Hindlimb muscle (tissue), 1 donor: Measurements from ENCODE around the gene RFX3. TPM values are rescaled to one million over a fixed set of nuclear protein-coding genes. Genes with fewer than 3 reads are reported as not detected.

Experiments
- DNase-seq: peaks from one replicate; pipeline ENCODE4 v3.0.0-alpha.2; 2013
- polyA plus RNA-seq: library from polyadenylated mRNA; unstranded; fragments of 120-200 nt; gene quantifications from one replicate; pipeline ENCODE4 v1.2.1, GENCODE V29; 2013; ENCODE audit not compliant: insufficient read length

Gene RFX3
- polyA plus RNA-seq, 1 donor, result 5.0 TPM

- DNase-seq, result no peak
Observed at GRCh38 chr9:3271157-3271556, 254.6 kb downstream of the RFX3 start.

GRCh38 chr9:3268223-3268622, 257.6 kb downstream of the RFX3 start:
- no peak for DNase-seq

- DNase-seq, result no peak
Observed at GRCh38 chr9:3263698-3264097, 262.1 kb downstream of the RFX3 start.

- no peak for DNase-seq
Observed at GRCh38 chr9:3262826-3263529, 262.8 kb downstream of the RFX3 start.

- DNase-seq, result no peak
Observed at GRCh38 chr9:3261484-3261883, 264.3 kb downstream of the RFX3 start.

- DNase-seq, result no peak
Observed at GRCh38 chr9:3256571-3257330, 269.1 kb downstream of the RFX3 start.

GRCh38 chr9:3251309-3251708, 274.5 kb downstream of the RFX3 start:
- no peak for DNase-seq

GRCh38 chr9:3250741-3251140, 275.1 kb downstream of the RFX3 start:
- DNase-seq, result no peak

- DNase-seq, result no peak
Observed at GRCh38 chr9:3247211-3247610, 278.6 kb downstream of the RFX3 start.

- DNase-seq, result no peak
Observed at GRCh38 chr9:3246241-3246640, 279.6 kb downstream of the RFX3 start.

GRCh38 chr9:3244963-3245653, 280.7 kb downstream of the RFX3 start:
- DNase-seq, result no peak

- DNase-seq, result no peak
Observed at GRCh38 chr9:3243683-3244082, 282.1 kb downstream of the RFX3 start.

- no peak for DNase-seq
Observed at GRCh38 chr9:3241290-3241689, 284.5 kb downstream of the RFX3 start.

GRCh38 chr9:3240656-3241268, 285.0 kb downstream of the RFX3 start:
- DNase-seq, result peak; percentile 15

- no peak for DNase-seq
Observed at GRCh38 chr9:3239240-3239639, 286.6 kb downstream of the RFX3 start.

GRCh38 chr9:3238236-3238635, 287.6 kb downstream of the RFX3 start:
- no peak for DNase-seq

GRCh38 chr9:3237121-3237520, 288.7 kb downstream of the RFX3 start:
- no peak for DNase-seq

GRCh38 chr9:3235497-3235896, 290.3 kb downstream of the RFX3 start:
- no peak for DNase-seq

GRCh38 chr9:3224931-3225330, 300.9 kb downstream of the RFX3 start:
- peak; percentile 73 for DNase-seq

- no peak for DNase-seq
Observed at GRCh38 chr9:3215658-3216057, 310.1 kb downstream of the RFX3 start.

GRCh38 chr9:3214741-3215140, 311.1 kb downstream of the RFX3 start:
- no peak for DNase-seq

- no peak for DNase-seq
Observed at GRCh38 chr9:3205421-3206095, 320.2 kb downstream of the RFX3 start.
